Measurements from ENCODE around the gene EXOC7. TPM values are rescaled to one million over a fixed set of nuclear protein-coding genes. Genes with fewer than 3 reads are reported as not detected.

The EXOC7 gene
- total and polyA plus RNA-seq, 2 of the 4 experiments (the other 2 are of a cell fraction), result 85.9 to 118 TPM

DNA sequence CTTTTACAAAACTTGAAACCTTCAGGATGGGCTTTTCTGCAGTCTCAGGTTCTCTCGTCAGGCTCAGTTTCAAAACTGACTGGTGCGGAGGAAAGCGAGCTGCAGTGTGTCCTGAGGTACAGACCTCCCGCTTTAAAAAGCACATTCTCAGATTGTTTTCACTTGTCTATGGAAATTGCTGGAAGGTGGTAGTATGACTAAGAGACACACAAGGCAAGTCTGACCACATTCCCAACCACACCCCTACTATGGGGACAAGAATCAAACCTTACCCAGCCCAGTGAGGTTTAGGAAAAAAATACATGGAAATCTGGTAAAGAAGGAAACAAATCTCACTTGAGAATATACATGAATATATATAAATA lies 49.5 kb downstream of the EXOC7 start:
- Histone ChIP-seq H3K4ac (ENCODE audit: low read depth, low read length) (peak overlapping the region; percentile 35; the same call in 1 of the 2 replicates), H3K4me3 (ENCODE audit: insufficient read depth, low read depth, low read length) (no peak overlapping the region), H3K9me1 (ENCODE audit: insufficient read depth, low read length) (peaks cover 16% of the 10 kb centered on the region), H2BK120ac (ENCODE audit: low read depth, low read length) (no peak overlapping the region), H2AK9ac (replicated peaks; ENCODE audit: low read depth, low read length, poor library complexity) (no peak overlapping the region), H3K4me1 (ENCODE audit: control insufficient read depth, insufficient read depth, low read length) (no peaks in the 10 kb centered on the region; the same call in 1 of the 2 replicates), H2BK20ac (ENCODE audit: low read depth, low read length) (no peak overlapping the region), H3K18ac (ENCODE audit: low read depth, low read length) (no peak overlapping the region), H3K36me3 (ENCODE audit: control insufficient read depth, insufficient read depth, low read length) (peaks cover 65% of the 10 kb centered on the region), H2AK5ac (ENCODE audit: low read depth, low read length) (no peak overlapping the region), H3K4me2 (ENCODE audit: low read depth, low read length) (no peak overlapping the region), H3K9ac (ENCODE audit: low read depth, low read length) (no peak overlapping the region), H4K91ac (ENCODE audit: insufficient read depth, low read depth, low read length) (no peak overlapping the region), H3K27ac (ENCODE audit: insufficient read depth, low read length) (no peak overlapping the region), H4K8ac (ENCODE audit: low read depth in 2 of 2, low read length in 2 of 2) (no peak overlapping the region), H2AFZ (replicated peaks; ENCODE audit: low read length, poor library complexity) (peak overlapping the region; percentile 33), H4K5ac (ENCODE audit: low read depth, low read length) (no peak overlapping the region), H2BK5ac (ENCODE audit: low read depth, low read length, poor library complexity, severe bottlenecking) (no peak overlapping the region), H3K23ac (ENCODE audit: low read depth, low read length) (no peak overlapping the region), H3K9me3 (ENCODE audit: control insufficient read depth, insufficient read depth, low read length) (no peaks in the 10 kb centered on the region), H3K27me3 (ENCODE audit: control insufficient read depth, insufficient read depth, low read length) (no peaks in the 10 kb centered on the region), H3K79me1 (ENCODE audit: low read depth in 1 of 2, low read length in 2 of 2) (peaks cover 3 to 60% of the 10 kb centered on the region in 2 experiments), H4K20me1 (ENCODE audit: insufficient read depth, low read length) (peaks cover 36% of the 10 kb centered on the region), H3K14ac (replicated peaks; ENCODE audit: low read depth, low read length) (peak overlapping the region; percentile 29; the same call in 1 of the 2 replicates), H3K56ac (ENCODE audit: extremely low read depth, insufficient read depth, low read length) (no peak overlapping the region), H2BK15ac (ENCODE audit: low read depth, low read length) (no peak overlapping the region)
- ChIA-PET POLR2A (ENCODE audit: unreplicated experiment) (no interaction called here), CTCF (interaction anchor here (0.6 kb wide), 1 partner anchor 40 kb away, joined by 3 read pairs; no protein-coding TSS in a partner anchor)
- in situ Hi-C loops (cut with MboI; ENCODE audit: low sequenced_read_pairs) (no loop called here), intact Hi-C loops (cut with micrococcal nuclease) (no loop called here), dilution Hi-C loops (cut with HindIII; ENCODE audit: low sequenced_read_pairs, unreplicated experiment) (no loop called here)
- WGBS, 2 experiments (ENCODE audit: extremely low coverage in 2 of 2, insufficient read length in 1 of 2), result no CpG with 5 or more reads among the region's 4 CpGs
- ATAC-seq (ENCODE audit: low read depth), result no peak
- no TSS peak for BruUV-seq (replicated peaks)
- peak; percentile 40 for DNase-seq
- TF ChIP-seq MXI1 (IDR thresholded peaks at IDR 0.05; ENCODE audit: borderline replicate concordance, low read depth, low read length) (no peak), BHLHE40 (IDR thresholded peaks at IDR 0.05; ENCODE audit: low read depth, low read length) (no peak), RFX5 (IDR thresholded peaks at IDR 0.05; ENCODE audit: low read depth, low read length) (no peak), CEBPB (IDR thresholded peaks at IDR 0.05; ENCODE audit: low read depth, low read length) (no peak), RCOR1 (IDR thresholded peaks at IDR 0.05; ENCODE audit: insufficient replicate concordance, low read length) (no peak), MAZ (IDR thresholded peaks at IDR 0.05; ENCODE audit: borderline replicate concordance, low read depth, low read length) (no peak), NFE2L2 (IDR thresholded peaks at IDR 0.05; ENCODE audit: low read depth, low read length) (no peak), SMC3 (IDR thresholded peaks at IDR 0.05; ENCODE audit: low read depth, low read length) (no peak), MAFK (IDR thresholded peaks at IDR 0.05; ENCODE audit: low read depth, low read length) (no peak), RAD21 (IDR thresholded peaks at IDR 0.05; ENCODE audit: low read length) (no peak), CHD1 (IDR thresholded peaks at IDR 0.05; ENCODE audit: low read depth, low read length) (no peak), POLR2A (IDR thresholded peaks at IDR 0.05; ENCODE audit: low read depth, low read length) (no peak)
- TF ChIP-seq, protein P1, sequence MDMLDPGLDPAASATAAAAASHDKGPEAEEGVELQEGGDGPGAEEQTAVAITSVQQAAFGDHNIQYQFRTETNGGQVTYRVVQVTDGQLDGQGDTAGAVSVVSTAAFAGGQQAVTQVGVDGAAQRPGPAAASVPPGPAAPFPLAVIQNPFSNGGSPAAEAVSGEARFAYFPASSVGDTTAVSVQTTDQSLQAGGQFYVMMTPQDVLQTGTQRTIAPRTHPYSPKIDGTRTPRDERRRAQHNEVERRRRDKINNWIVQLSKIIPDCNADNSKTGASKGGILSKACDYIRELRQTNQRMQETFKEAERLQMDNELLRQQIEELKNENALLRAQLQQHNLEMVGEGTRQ (IDR thresholded peaks at IDR 0.05; ENCODE audit: low read depth, low read length), result no peak
- TF ChIP-seq, protein P2, sequence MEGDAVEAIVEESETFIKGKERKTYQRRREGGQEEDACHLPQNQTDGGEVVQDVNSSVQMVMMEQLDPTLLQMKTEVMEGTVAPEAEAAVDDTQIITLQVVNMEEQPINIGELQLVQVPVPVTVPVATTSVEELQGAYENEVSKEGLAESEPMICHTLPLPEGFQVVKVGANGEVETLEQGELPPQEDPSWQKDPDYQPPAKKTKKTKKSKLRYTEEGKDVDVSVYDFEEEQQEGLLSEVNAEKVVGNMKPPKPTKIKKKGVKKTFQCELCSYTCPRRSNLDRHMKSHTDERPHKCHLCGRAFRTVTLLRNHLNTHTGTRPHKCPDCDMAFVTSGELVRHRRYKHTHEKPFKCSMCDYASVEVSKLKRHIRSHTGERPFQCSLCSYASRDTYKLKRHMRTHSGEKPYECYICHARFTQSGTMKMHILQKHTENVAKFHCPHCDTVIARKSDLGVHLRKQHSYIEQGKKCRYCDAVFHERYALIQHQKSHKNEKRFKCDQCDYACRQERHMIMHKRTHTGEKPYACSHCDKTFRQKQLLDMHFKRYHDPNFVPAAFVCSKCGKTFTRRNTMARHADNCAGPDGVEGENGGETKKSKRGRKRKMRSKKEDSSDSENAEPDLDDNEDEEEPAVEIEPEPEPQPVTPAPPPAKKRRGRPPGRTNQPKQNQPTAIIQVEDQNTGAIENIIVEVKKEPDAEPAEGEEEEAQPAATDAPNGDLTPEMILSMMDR (conservative IDR thresholded peaks at IDR 0.05; ENCODE audit: low read depth, low read length), result no peak
- TF ChIP-seq, protein P3, sequence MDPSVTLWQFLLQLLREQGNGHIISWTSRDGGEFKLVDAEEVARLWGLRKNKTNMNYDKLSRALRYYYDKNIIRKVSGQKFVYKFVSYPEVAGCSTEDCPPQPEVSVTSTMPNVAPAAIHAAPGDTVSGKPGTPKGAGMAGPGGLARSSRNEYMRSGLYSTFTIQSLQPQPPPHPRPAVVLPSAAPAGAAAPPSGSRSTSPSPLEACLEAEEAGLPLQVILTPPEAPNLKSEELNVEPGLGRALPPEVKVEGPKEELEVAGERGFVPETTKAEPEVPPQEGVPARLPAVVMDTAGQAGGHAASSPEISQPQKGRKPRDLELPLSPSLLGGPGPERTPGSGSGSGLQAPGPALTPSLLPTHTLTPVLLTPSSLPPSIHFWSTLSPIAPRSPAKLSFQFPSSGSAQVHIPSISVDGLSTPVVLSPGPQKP (IDR thresholded peaks at IDR 0.05; ENCODE audit: borderline replicate concordance, low read depth, low read length), result no peak

Measured in IMR-90 (cell line).